GM23338 (cell line): ENCODE results near the gene LAT. TPM values are rescaled to one million over a fixed set of nuclear protein-coding genes. Genes with fewer than 3 reads are reported as not detected.

ENCODE experiments used
- ATAC-seq: fragments of 200-7000 bp; cut with Tn5 transposase; 3 replicates; pipeline ENCODE4 v1.9.1; 2020
- DNase-seq: peaks from one replicate; pipeline ENCODE4 v3.0.0-alpha.2; 2015; ENCODE audit warnings: low spot score
- H2AFZ ChIP-seq: fragments of 200-600 bp; sonication (generic); 2 replicates; pipeline ENCODE4 v1.8.0; 2016; ENCODE audit warnings: antibody characterized with exemption, mild to moderate bottlenecking, moderate library complexity
- H3F3A ChIP-seq: fragments of 200-600 bp; sonication (generic); replicated peaks from 2 replicates; pipeline ENCODE4 v1.8.0; 2017; ENCODE audit warnings: antibody characterized with exemption, mixed run types, low read depth
- H3K27ac ChIP-seq: fragments of 200-600 bp; sonication (generic); 2 replicates; pipeline ENCODE4 v1.6.1; 2016; ENCODE audit warnings: low read depth
- H3K27me3 ChIP-seq: fragments of 200-600 bp; sonication (generic); 2 replicates; pipeline ENCODE4 v1.8.0; 2016; ENCODE audit warnings: mild to moderate bottlenecking, mixed run types, moderate library complexity; ENCODE audit not compliant: insufficient read depth
- H3K36me3 ChIP-seq: fragments of 200-600 bp; sonication (generic); 2 replicates; pipeline ENCODE4 v1.8.0; 2016; ENCODE audit warnings: mild to moderate bottlenecking; ENCODE audit not compliant: insufficient read depth
- H3K4me1 ChIP-seq: fragments of 200-600 bp; sonication (generic); 2 replicates; pipeline ENCODE4 v1.8.0; 2016; ENCODE audit warnings: mild to moderate bottlenecking, moderate library complexity; ENCODE audit not compliant: insufficient read depth
- H3K4me2 ChIP-seq: fragments of 200-600 bp; sonication (generic); 2 replicates; pipeline ENCODE4 v1.7.1; 2017; ENCODE audit warnings: mixed run types
- H3K4me3 ChIP-seq: fragments of 200-600 bp; sonication (generic); 2 replicates; pipeline ENCODE4 v1.6.1; 2016; ENCODE audit warnings: mixed run types
- H3K79me2 ChIP-seq: fragments of 200-600 bp; sonication (generic); replicated peaks from 2 replicates; pipeline ENCODE4 v1.8.0; 2017; ENCODE audit warnings: mild to moderate bottlenecking; ENCODE audit not compliant: insufficient read depth
- H3K9me2 ChIP-seq: fragments of 200-600 bp; sonication (generic); 2 replicates; pipeline ENCODE4 v1.8.0; 2017; ENCODE audit not compliant: insufficient read depth
- H4K20me1 ChIP-seq: fragments of 200-600 bp; sonication (generic); replicated peaks from 2 replicates; pipeline ENCODE4 v1.8.0; 2017; ENCODE audit warnings: mild to moderate bottlenecking; ENCODE audit not compliant: insufficient read depth
- H3K27ac Mint-ChIP-seq: 2 replicates; pipeline ENCODE4 v1.8.0; 2020; ENCODE audit warnings: inconsistent platforms, mild to moderate bottlenecking, moderate library complexity, mixed read lengths
- H3K27me3 Mint-ChIP-seq: 3 replicates; pipeline ENCODE4 v1.8.0; 2022; ENCODE audit warnings: low read depth, mild to moderate bottlenecking, moderate library complexity, mixed read lengths, inconsistent platforms; ENCODE audit not compliant: insufficient read depth, poor library complexity
- H3K36me3 Mint-ChIP-seq: 3 replicates; pipeline ENCODE4 v1.8.0; 2021; ENCODE audit warnings: low read depth, mild to moderate bottlenecking, inconsistent platforms, moderate library complexity, mixed read lengths
- H3K4me1 Mint-ChIP-seq: 3 replicates; pipeline ENCODE4 v1.8.0; 2020; ENCODE audit warnings: mild to moderate bottlenecking, inconsistent platforms, mixed read lengths
- H3K4me3 Mint-ChIP-seq: 3 replicates; pipeline ENCODE4 v1.8.0; 2021; ENCODE audit warnings: moderate library complexity, mild to moderate bottlenecking, inconsistent platforms, mixed read lengths
- H3K9me3 Mint-ChIP-seq: 3 replicates; pipeline ENCODE4 v1.8.0; 2020; ENCODE audit warnings: moderate library complexity, mild to moderate bottlenecking, inconsistent platforms, mixed read lengths
- CREB1 ChIP-seq: fragments of 250-450 bp; sonication (Bioruptor Pico); IDR thresholded peaks from 2 replicates; pipeline ENCODE4 v1.5.0; 2020; ENCODE audit warnings: low read depth, mild to moderate bottlenecking, moderate library complexity
- CTCF ChIP-seq, 2 experiments: fragments of 200-600 bp in 1 of 2; sonication (generic) in 1 of 2; conservative IDR thresholded peaks; 2 replicates each; pipeline versions ENCODE4 v1.5.1 to v1.6.1; 2016 to 2017; ENCODE audit warnings: antibody characterized with exemption in 2 of 2, low read depth in 2 of 2, mild to moderate bottlenecking in 2 of 2, moderate library complexity in 1 of 2
- EZH2phosphoT487 ChIP-seq: fragments of 200-600 bp; sonication (generic); IDR thresholded peaks from one replicate; pipeline ENCODE4 v1.8.1; 2018; ENCODE audit warnings: antibody characterized with exemption; ENCODE audit not compliant: unreplicated experiment
- JUNB ChIP-seq: IDR thresholded peaks from one replicate; pipeline ENCODE4 v1.6.1; 2016; ENCODE audit warnings: antibody characterized with exemption; ENCODE audit not compliant: unreplicated experiment
- REST ChIP-seq: IDR thresholded peaks from one replicate; pipeline ENCODE4 v1.6.1; 2018; ENCODE audit warnings: antibody characterized with exemption; ENCODE audit not compliant: unreplicated experiment
- ZNF114 ChIP-seq: fragments of 250-450 bp; sonication (Bioruptor Pico); IDR thresholded peaks from 2 replicates; pipeline ENCODE4 v1.5.0; 2020; ENCODE audit warnings: mild to moderate bottlenecking, moderate library complexity
- polyA plus RNA-seq: library from polyadenylated mRNA; unstranded; fragments of >200 nt; fragmentation: Nextera tagmentation; extraction: Ambion mirVana; gene quantifications from 2 replicates; pipeline ENCODE4 v1.2.1, GENCODE V29; 2016
- total RNA-seq: library from RNA; depleted of rRNA; stranded (reverse); fragments of >200 nt; shearing (Covaris generic); gene quantifications from 2 replicates; pipeline ENCODE4 v1.2.3, GENCODE V29; 2014
- TF ChIP-seq, protein P1 (sequence below): IDR thresholded peaks from 2 replicates; pipeline ENCODE4 v1.6.1; 2016; ENCODE audit warnings: antibody characterized with exemption

The LAT gene
- total and polyA plus RNA-seq, 2 experiments from 2014 or later = 2.2 to 2.4 TPM

GRCh38 chr16:28998837-28999236, 14.0 kb downstream of the LAT start (continued):
- TF ChIP-seq EZH2phosphoT487 = no peak
- no peak for TF ChIP-seq CREB1 (CRISPR knock-in tag)
- no peak for TF ChIP-seq CTCF (conservative IDR thresholded peaks at IDR 0.05; ENCODE audit: low read depth in 2 of 2)
- TF ChIP-seq, protein P1, sequence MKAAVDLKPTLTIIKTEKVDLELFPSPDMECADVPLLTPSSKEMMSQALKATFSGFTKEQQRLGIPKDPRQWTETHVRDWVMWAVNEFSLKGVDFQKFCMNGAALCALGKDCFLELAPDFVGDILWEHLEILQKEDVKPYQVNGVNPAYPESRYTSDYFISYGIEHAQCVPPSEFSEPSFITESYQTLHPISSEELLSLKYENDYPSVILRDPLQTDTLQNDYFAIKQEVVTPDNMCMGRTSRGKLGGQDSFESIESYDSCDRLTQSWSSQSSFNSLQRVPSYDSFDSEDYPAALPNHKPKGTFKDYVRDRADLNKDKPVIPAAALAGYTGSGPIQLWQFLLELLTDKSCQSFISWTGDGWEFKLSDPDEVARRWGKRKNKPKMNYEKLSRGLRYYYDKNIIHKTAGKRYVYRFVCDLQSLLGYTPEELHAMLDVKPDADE = no peak
- TF ChIP-seq REST = no peak
- no peak for TF ChIP-seq JUNB

DNA sequence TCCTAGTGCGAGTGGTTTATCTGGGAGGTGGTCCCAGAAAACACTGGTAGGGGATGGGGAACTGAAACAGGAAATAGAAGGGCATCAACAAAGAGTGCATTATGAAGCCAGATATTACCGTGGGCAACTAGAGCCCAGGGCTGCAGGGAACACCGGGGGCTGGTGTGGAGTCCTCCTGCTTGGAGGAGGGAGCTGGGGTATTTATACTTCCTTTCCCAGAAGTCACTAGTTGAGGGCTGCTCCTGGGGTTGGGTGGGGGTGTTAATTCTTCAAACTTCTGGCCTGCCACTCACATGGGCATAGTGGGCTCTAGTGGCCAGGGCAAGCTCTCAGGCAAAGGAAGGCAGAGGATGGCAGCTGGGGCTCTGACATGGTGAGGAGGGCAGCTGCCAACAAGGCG, 14.7 kb downstream of the LAT start:
- no peak overlapping the region for H2AFZ ChIP-seq
- no peaks in the 10 kb centered on the region for H3K4me1 ChIP-seq
- H3K4me3 Mint-ChIP-seq = no peak overlapping the region
- no peak overlapping the region for H3K4me2 ChIP-seq
- no peaks in the 10 kb centered on the region for H4K20me1 ChIP-seq
- H3K9me2 ChIP-seq = no peaks in the 10 kb centered on the region
- H3K36me3 ChIP-seq = no peaks in the 10 kb centered on the region
- peaks cover 3% of the 10 kb centered on the region; the same call in 1 of the 3 replicates for H3K9me3 Mint-ChIP-seq
- no peaks in the 10 kb centered on the region for H3K79me2 ChIP-seq
- H3K4me3 ChIP-seq = no peak overlapping the region
- no peaks in the 10 kb centered on the region for H3F3A ChIP-seq
- DNase-seq (no peak), ATAC-seq (no peak)
- no peaks in the 10 kb centered on the region for H3K4me1 Mint-ChIP-seq
- H3K36me3 Mint-ChIP-seq = no peaks in the 10 kb centered on the region
- H3K27ac Mint-ChIP-seq = no peak overlapping the region
- peaks cover 3% of the 10 kb centered on the region for H3K27me3 Mint-ChIP-seq
- no peaks in the 10 kb centered on the region for H3K27me3 ChIP-seq
- no peak overlapping the region for H3K27ac ChIP-seq
- TF ChIP-seq, protein P1 = no peak
- TF ChIP-seq REST (no peak), JUNB (no peak), ZNF114 (CRISPR knock-in tag) (no peak)
